GM18508 (cell line): ENCODE data around the gene DOCK11.
"Not testable (repeated sequence)": the region's sequence is repeated elsewhere in the genome, so short reads cannot be mapped to it uniquely, and the experiment has no call there.

Experiments
- ATAC-seq: cut with Tn5 transposase; IDR thresholded peaks from one replicate; pipeline ENCODE4 v1.9.1; 2021; ENCODE audit warnings: moderate number of reproducible peaks; ENCODE audit not compliant: insufficient read depth, unreplicated experiment

Gene DOCK11

DNA sequence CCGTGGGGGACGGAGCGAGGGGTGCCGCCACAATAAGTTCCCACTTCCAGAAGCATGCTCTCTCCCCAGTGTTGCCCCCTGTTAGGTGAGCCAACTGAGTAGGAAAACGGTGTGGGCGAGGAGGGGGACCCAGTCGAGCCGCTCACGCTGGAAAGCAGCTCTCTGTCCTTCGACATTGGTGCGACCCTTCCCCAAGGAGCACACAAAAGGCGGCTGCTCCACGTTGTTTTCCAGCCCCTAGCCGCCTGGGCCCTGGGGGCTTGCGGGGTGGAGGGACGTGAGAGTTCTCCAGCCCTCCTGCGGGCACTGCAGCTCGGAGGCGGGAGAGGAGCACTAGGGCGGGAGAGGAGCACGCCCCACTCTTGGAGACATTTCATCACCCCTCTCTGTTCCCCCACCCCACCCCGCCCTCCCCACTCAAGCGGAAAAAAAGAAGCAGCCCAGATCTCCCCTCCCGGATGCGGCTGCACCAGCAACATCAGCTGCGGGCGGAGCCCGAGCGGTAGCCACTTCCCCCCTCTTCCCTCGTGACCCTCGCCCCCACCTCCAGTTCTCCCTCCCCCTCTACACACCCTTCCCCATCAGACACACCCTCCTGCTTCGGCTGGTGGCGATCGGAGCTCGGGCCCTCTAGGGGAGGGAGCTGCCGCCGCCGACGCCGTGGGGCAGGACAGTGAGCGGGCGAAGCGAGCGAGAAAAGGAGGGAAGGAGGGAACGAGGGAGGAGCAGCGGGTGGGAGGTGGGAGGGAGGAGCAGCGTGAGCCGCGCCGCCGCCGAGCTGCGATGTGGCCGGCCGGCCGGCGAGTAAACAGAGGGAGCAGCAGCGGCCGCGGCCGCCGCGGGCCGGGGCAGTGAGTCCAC is at the start of gene DOCK11:
TSS of gene DOCK11 (plus strand) at position 755 of the 861 bp plus-strand sequence. CDS start 157 bp downstream, outside the sequence.
- no peak for ATAC-seq

- no peak for ATAC-seq
Observed at GRCh38 chrX:118448273-118448783, 47.3 kb upstream of the DOCK11 start.

GRCh38 chrX:118455013-118455412 is 40.6 kb upstream of the DOCK11 start:
- no peak for ATAC-seq

DNA sequence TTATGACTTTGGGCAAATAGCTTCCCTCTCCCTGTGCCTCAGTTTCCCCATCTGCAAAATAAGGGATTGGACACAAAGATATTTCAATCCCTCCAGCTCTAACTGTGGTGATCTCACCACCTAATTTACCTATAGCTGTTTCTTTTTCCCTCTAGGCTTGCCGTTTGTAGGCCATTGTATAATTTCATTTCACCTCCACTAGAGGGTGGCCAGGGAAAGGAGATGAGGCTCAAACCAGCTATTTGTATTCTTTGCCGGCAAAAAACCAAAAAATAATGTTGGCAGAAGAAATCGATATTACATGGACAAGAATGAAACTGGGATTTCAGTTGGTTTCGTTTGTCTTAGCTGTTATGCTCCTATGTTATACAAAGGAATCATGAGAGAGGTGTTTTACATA is 36.1 kb upstream of the DOCK11 start:
- no peak for ATAC-seq

DNA sequence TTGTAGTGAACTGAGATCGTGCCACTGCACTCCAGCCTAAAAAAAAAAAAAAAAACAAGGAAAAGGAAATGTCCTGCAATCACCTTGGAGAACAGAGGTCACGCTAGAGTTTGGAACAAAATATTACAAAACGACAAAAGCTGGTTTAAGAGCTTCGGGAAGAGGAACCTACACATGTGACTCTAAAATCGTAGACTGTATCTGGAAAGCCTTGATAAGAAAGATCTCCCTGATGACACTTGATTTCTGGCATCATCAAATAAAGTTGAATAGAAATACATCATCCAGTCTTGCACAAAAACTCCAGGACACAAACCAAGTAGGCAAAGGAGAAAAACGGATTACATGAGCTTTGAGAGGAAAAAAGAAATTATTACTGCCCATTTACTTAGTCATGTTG is 31.1 kb upstream of the DOCK11 start:
- no peak for ATAC-seq

DNA sequence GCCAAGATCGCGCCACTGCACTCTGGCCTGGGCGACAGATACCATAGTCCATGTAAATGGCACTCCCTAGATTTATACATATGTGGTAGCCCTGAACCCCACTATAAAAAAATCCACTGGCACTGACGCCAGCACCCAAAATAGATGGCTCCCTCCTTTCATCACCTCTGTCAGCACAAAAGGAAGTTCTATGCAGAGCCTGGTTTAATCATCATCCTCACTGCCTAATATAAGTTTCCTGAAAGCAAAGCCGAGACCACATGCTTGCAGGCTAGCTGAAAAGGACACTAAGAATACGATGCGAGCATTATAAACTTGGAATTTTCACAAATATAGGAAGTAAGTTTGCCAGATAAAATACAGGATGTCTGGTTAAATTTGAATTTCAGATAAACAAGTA is 27.5 kb upstream of the DOCK11 start:
- no peak for ATAC-seq

GRCh38 chrX:118470721-118471347 is 24.8 kb upstream of the DOCK11 start:
- ATAC-seq = not testable (repeated sequence)

DNA sequence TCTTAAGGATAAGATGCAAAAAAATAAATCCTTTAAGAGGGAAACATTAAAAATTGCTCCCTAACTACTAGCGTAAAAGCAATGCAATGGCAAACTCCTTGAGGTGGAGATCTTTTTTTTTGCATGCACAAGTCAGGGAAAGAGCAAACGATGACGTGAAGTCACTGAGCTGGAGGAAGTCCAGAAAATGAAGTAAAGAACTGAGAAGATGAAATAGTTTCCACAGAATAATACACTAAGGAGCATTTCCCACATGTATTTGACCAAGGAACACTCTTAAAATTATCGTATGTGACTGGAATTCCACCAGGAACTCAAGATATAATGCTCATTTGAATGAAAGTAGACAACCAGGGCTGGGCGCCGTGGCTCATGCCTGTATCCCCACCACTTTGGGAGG is 21.0 kb upstream of the DOCK11 start:
- no peak for ATAC-seq

GRCh38 chrX:118475903-118476302 is 19.7 kb upstream of the DOCK11 start:
- ATAC-seq = no peak

DNA sequence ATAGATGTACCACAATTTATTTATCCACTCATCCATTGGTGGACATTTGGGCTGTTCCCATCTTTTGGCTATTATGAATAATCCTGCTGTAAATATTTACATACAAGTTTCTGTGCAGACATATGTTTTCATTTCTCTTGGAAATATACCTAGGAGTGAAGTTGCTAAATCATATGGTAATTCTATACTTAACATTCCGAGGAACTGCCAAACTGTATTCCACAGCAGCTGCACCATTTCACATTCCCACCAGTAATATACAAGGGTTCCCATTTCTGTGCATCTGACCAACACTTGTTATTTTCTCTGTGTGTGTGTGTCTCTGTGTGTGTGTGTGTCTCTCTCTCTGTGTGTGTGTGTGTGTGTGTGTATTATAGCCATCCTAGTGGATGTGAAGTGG is 15.4 kb upstream of the DOCK11 start:
- ATAC-seq = no peak

GRCh38 chrX:118482384-118482783 is 13.2 kb upstream of the DOCK11 start:
- ATAC-seq = not testable (repeated sequence)

DNA sequence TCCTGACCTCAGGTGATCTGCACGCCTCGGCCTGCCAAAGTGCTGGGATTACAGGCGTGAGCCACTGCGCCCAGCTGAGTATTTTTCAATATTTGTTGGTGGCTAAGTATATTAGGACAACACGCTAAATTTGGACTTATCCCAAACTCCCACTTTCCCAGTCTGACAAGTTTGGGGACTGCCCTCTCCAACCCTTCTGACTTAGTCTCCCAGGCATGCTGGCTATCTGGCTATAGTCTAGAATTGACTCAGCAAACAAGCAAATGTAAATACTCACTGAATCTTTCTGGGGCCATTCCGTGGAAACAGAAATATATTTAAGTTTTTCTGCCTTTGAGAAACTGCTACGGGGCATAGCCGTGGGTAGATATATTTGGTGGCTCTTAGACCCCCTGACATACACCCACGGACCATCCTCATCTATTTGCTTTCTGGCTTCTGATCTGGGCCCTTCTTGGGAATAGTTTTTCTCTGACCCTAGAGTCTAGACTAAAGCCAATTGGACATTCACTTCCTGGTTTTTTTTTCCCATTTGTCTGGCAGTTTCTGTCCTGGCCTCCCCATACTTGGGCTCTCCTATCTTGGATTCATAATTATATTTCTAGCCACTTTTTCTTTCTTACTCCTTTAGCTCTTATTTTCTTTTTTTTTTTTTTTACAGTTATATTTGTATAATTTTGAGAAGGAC is 11.3 kb upstream of the DOCK11 start:
- ATAC-seq = no peak

GRCh38 chrX:118486693-118487092 is 8.9 kb upstream of the DOCK11 start:
- ATAC-seq = not testable (repeated sequence)

DNA sequence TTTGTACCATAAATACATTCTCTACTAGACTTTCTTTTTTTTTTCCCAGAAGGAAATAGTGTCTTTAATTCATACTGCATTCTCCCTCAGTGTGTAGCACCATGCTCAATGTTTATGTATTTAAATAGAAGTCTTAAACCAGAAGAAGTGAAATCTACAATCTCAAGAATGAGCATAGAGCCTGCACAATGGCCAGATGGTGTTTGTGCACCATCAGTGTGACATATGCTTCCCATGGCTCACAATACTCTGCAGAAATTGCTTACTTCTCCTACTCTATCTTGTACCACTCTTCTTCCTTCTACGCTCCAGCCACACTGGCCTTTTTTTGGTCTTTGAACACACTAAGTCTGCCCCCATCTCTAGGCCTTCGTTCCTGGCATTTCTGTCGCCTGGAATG is 2.6 kb upstream of the DOCK11 start:
- no peak for ATAC-seq

DNA sequence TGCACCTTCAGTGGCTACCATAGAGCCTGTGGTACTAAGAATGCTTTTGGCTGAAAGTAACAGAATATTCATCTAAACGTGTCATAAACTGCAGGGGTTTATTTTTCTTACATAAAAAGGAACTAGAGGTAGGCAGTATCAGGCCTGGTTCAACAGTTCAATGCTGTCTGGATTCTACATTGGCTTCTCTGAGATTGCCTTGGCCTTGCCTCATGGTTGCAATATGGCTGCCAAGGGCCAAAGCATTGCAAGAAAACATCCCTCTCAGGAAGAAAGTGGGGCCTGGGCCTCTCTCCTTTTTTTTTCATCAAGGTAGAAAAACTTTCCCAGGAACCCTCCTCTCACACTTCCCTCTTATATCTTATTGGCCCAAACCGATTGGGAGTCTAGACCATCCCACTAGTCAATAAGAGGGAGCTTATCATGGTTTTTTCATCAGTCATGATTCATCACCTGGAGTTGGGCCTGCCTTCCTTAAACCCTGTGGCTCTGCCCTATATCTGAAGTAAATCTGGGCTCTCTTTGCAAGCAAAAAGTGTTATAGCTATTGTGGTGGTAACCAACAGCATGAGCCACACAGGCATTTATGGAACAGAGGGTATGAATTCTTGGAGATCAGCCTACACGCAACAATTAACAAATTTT is 1.8 kb upstream of the DOCK11 start:
- no peak for ATAC-seq

DNA sequence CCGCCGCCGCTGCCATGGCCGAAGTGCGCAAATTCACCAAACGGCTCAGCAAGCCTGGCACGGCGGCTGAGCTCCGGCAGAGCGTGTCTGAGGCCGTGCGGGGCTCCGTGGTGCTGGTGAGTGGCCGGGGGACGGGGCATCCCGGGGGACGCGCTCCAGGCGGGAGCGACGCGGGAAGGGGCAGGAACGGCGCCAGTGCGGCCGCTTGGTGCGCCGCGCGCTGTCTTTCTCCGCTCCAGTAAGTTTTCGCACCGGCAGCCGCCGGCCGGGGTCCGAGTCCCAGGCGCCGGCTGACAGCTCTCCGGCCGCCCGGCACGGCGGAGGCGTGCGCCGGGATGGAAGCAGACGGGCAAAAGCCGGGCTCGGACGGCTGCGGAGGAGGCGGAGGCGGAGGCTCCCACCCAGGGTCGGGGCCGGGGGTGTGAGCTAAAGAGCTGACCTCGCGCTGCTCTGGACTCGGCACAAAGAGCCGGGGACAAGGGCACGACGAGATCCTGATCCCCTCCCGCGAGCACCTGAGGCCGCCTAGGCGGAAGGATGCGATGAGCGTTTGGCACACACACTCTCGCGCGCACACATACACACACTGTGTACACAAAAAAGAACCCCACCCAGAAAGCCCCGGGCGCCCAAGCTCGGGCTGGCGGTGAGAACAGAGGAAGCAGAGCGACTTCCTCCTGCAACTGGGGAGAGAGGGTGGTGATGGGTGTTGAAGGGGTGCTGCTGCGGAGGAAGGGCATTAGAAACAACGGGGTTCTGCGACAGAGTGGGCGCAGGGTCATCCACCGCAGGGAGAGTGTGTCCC is 545 bp downstream of the DOCK11 start:
- ATAC-seq = no peak

DNA sequence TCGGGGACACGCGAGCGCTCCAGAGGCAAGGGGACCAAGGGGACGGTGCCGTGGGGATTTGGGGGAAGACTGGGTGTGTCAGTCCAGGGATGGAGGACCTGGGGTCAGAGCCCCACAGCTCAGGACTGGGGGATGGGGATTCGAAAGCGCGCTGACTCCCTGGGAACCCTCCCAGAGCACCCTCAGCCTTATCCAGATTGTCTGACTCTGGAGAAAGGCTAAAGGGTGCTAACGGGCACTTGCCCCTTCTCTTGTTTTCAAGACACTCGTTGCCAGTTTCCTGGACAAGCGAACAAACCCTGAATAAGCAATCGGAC is 1.1 kb downstream of the DOCK11 start:
- no peak for ATAC-seq

- no peak for ATAC-seq
Observed at GRCh38 chrX:118497180-118497818, 1.7 kb downstream of the DOCK11 start.

- no peak for ATAC-seq
Observed at GRCh38 chrX:118498351-118498750, 2.7 kb downstream of the DOCK11 start.
